Stomach (tissue), 9 donors: ENCODE measurements around the gene TNS1. TPM values are rescaled to one million over a fixed set of nuclear protein-coding genes. Genes with fewer than 3 reads are reported as not detected.

Experiments used
- DNase-seq, 2 donors: peaks; one replicate each; pipeline versions ENCODE4 v3.0.0 to v3.0.0-alpha.2; 2013 to 2019
- H3K27ac ChIP-seq, 5 donors: fragments of 200-600 bp in 4 of 5; sonication (generic) in 4 of 5; one replicate each; pipeline ENCODE4 v1.5.1; 2013 to 2019; ENCODE audit warnings: mild to moderate bottlenecking in 1 of 5, moderate library complexity in 1 of 5
- H3K27me3 ChIP-seq, 3 donors: fragments of 200-600 bp; sonication (generic); one replicate each; pipeline ENCODE4 v1.5.1; 2017 to 2019; ENCODE audit warnings: mixed run types in 1 of 3
- H3K36me3 ChIP-seq, 4 donors: fragments of 200-600 bp; sonication (generic); 1 replicate in 3 of 4; 2 replicates in 1 of 4; pipeline ENCODE4 v1.5.1; 2016 to 2019
- H3K4me1 ChIP-seq, 4 donors: fragments of 200-600 bp; sonication (generic); one replicate each; pipeline ENCODE4 v1.5.1; 2016 to 2019
- H3K4me3 ChIP-seq, 4 donors: fragments of 200-600 bp; sonication (generic) in 3 of 4; one replicate each; pipeline ENCODE4 v1.5.1; 2016 to 2019; ENCODE audit warnings: mild to moderate bottlenecking in 1 of 4
- H3K9me3 ChIP-seq, 4 donors: fragments of 200-600 bp; sonication (generic); one replicate each; pipeline ENCODE4 v1.5.1; 2016 to 2019
- EP300 ChIP-seq: sonication (generic); formaldehyde crosslinking; IDR thresholded peaks from one replicate; pipeline ENCODE4 v1.6.1; 2017; ENCODE audit warnings: antibody characterized with exemption
- POLR2A ChIP-seq, 4 donors: fragments of 450-650 bp; IDR thresholded peaks; one replicate each; pipeline ENCODE4 v1.6.1; 2016; ENCODE audit warnings: antibody characterized with exemption in 4 of 4, control low read depth in 2 of 4, mild to moderate bottlenecking in 1 of 4, moderate library complexity in 1 of 4
- POLR2AphosphoS5 ChIP-seq, 3 donors: sonication (generic); formaldehyde crosslinking; IDR thresholded peaks; one replicate each; pipeline ENCODE4 v1.6.1; 2016; ENCODE audit warnings: antibody characterized with exemption in 3 of 3
- WGBS, 5 donors: extraction: QIAGEN DNeasy Blood & Tissue Kit in 3 of 5; methylation state at CpG; one replicate each; pipeline versions ENCODE4 v1.1.5 to v1.1.7; 2013 to 2018; 5-methylcytosine and 5-hydroxymethylcytosine counted together
- intact Hi-C: fragments of 100-400 bp; cut with DNase I; formaldehyde crosslinking; loops from one replicate; pipeline ENCODE4 v1.15.1; 2023; ENCODE audit warnings: low total_unique reads
- polyA plus RNA-seq, 3 donors: library from polyadenylated mRNA; stranded (reverse); fragments of 200-250 nt; gene quantifications; one replicate each; pipeline ENCODE4 v1.2.3, GENCODE V29; 2013
- total RNA-seq, 5 donors: library from RNA; depleted of rRNA; stranded (reverse); fragments of >200 nt; gene quantifications; one replicate each; pipeline versions ENCODE4 v1.1.0 to v1.2.3, GENCODE V29; 2014 to 2016
- TF ChIP-seq, protein P1 (sequence below), 7 experiments: fragments of 450-650 bp in 4 of 7; fragments of 200-600 bp in 3 of 7; sonication (generic) in 3 of 7; IDR thresholded peaks; one replicate each; pipeline ENCODE4 v1.5.1; 2016 to 2019; ENCODE audit warnings: antibody characterized with exemption in 7 of 7, control low read depth in 2 of 7, mild to moderate bottlenecking in 1 of 7
- donor health status: healthy with polysubstance abuse.
- donor health status: Bipolar disorder and iron deficiency.
- donor health status: healthy.

The TNS1 gene
- total and polyA plus RNA-seq, 8 donors = 18.5 to 682 (median 160) TPM

DNA sequence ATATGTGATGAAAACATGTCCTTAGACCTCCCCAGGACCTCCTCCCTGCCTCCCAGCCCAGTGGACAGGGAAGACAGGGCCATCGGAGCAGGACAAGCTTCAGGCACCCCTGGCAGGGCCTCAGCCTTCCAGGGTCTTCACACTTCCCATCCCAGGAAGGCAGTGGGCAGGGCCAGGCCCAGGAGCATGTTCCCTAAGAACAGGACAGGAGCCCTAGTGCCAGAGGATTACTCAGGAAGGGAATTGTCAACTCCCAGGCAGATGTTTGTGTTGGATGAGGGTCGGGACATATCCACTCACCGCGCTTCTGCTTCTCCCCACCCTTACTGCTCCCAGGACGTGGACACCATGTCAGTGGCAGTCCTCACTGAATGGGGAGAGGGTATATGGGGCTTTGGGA lies 138.9 kb downstream of the TNS1 start:
- Histone ChIP-seq H3K27ac (peak overlapping the region in 2 of 5 donors; percentile 37 to 60), H3K4me3 (no peak overlapping the region), H3K36me3 (peaks cover 79 to 98% (median 89%) of the 10 kb centered on the region in 4 donors), H3K4me1 (peaks cover 11 to 66% (median 37%) of the 10 kb centered on the region in 4 donors), H3K27me3 (no peaks in the 10 kb centered on the region), H3K9me3 (no peaks in the 10 kb centered on the region)
- no peak for DNase-seq
- WGBS, 5 donors = 78 to 89% (median 89%) methylated on average over 5 of the region's 5 CpGs
- intact Hi-C loops = no loop called here
- TF ChIP-seq EP300 = no peak

DNA sequence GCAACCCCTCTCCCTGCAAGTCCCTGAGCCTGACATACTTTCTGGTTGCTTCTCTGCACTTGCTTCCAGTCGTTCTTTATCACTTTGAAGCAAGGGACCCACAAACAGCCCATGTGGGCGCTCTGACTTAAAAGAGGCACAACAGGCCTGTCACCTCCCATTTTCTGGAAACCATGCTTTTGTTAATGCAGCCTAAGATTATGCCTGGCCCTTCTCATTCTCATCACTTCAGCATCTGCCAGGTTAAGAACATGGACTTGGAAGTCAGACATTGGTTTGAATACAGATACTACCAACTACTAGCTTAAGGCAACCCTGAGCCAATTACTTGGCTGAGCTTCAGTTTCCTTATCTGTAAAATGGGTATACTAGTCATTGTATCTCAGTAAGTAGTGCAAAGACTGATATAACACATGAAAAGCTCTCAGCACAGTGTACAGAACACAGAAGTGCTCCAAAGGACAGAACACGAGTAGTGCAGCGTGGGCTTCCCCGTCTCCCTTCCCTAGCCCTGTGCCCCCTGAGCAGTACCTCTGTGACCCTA lies 141.4 kb downstream of the TNS1 start:
- no peak for TF ChIP-seq EP300
- TF ChIP-seq POLR2AphosphoS5 (IDR thresholded peaks at IDR 0.05) = no peak
- TF ChIP-seq, protein P1, sequence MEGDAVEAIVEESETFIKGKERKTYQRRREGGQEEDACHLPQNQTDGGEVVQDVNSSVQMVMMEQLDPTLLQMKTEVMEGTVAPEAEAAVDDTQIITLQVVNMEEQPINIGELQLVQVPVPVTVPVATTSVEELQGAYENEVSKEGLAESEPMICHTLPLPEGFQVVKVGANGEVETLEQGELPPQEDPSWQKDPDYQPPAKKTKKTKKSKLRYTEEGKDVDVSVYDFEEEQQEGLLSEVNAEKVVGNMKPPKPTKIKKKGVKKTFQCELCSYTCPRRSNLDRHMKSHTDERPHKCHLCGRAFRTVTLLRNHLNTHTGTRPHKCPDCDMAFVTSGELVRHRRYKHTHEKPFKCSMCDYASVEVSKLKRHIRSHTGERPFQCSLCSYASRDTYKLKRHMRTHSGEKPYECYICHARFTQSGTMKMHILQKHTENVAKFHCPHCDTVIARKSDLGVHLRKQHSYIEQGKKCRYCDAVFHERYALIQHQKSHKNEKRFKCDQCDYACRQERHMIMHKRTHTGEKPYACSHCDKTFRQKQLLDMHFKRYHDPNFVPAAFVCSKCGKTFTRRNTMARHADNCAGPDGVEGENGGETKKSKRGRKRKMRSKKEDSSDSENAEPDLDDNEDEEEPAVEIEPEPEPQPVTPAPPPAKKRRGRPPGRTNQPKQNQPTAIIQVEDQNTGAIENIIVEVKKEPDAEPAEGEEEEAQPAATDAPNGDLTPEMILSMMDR (IDR thresholded peaks at IDR 0.05) = no peak
- no peak for TF ChIP-seq POLR2A (IDR thresholded peaks at IDR 0.05)
- Histone ChIP-seq H3K27me3 (no peaks in the 10 kb centered on the region), H3K4me3 (no peak overlapping the region), H3K36me3 (peaks cover 70 to 94% (median 78%) of the 10 kb centered on the region in 4 donors), H3K4me1 (peaks cover 16 to 90% (median 55%) of the 10 kb centered on the region in 4 donors), H3K9me3 (no peaks in the 10 kb centered on the region), H3K27ac (peak overlapping the region in 1 of 5 donors; percentile 81)
- 87 to 92% (median 90%) methylated on average over 5 of the region's 5 CpGs for whole genome bisulfite sequencing, 5 donors
- DNase-seq = no peak
- intact Hi-C loops = no loop called here

DNA sequence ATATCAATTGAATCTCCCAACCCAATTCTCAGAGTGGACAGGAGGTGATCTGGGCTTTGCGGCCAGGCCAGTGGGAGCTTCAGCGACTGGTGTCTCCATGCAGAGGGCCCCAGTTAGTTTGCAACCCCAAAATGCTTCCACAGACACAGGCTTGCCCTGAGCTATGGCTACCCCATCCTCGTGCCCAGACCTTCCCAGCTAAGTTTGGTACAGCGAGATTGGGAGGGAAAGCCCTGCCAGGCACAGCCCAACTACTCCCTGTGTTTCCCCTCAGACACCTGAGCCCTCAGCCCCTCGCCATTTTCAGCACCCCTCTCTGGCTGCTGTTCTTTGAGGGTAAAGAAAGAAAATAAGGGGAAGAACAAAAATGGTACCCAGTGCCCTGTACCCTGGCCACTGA lies 142.9 kb downstream of the TNS1 start:
- Histone ChIP-seq H3K27me3 (no peaks in the 10 kb centered on the region), H3K36me3 (peaks cover 68 to 94% (median 78%) of the 10 kb centered on the region in 4 donors), H3K27ac (peak overlapping the region in 3 of 5 donors; percentile 67 to 81 (median 81)), H3K4me3 (no peak overlapping the region), H3K4me1 (peaks cover 16 to 97% (median 55%) of the 10 kb centered on the region in 4 donors), H3K9me3 (no peaks in the 10 kb centered on the region)
- intact Hi-C loops = no loop called here
- no peak for TF ChIP-seq EP300
- no peak for TF ChIP-seq POLR2A (IDR thresholded peaks at IDR 0.05)
- no peak for TF ChIP-seq POLR2AphosphoS5 (IDR thresholded peaks at IDR 0.05)
- TF ChIP-seq, protein P1 (IDR thresholded peaks at IDR 0.05) = no peak
- no peak for DNase-seq
- 70 to 91% (median 89%) methylated on average over 5 of the region's 5 CpGs for WGBS, 5 donors

DNA sequence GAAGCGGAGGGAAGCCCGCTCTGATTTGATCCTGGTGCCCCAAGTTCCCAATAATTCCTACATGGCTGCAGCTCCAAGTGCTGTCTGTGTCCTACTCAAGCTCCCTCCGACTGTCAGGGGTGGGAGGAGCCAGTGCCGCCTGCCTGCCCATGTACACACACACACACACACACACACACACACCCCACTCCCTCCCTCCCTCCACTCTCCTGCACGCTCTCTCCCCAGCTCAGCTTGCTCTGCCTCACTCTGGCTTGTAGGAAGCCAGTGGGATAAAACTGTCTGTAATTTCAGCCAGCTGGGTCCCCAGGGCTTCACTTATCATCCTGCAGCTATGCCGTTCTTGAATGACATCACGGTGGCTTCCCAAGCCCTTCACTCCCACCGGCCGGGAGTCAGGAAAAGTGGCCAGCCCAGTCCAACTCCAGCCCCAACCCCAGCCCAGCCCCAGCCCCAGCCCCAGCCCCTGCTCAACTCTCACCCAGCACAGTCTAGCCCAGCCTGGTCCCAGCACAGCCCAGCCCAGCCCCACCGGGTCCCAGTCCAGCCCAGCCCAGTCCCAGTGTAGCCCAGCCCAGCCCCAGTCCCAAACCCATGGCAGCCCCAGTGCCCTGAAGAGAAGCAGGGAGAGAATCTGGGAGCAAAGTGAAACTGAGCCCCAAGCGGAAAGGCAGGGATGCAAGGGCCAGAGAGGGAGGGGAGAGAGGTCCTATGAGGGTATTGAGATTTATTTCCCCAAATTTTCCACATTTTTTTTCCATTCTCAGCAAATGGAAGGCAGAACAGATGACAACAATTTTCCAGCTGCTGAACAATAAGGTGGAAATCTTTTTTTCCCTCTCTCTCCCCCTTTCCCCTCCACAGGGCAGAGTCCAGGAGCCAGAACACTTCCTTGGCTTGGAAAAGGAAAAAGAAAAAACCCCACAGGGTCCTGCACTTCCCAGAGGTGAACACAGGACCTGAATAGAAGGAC lies 144.0 kb downstream of the TNS1 start:
- peak overlapping the region; percentile 22 to 81 (median 68) for H3K27ac ChIP-seq
- H3K4me1 ChIP-seq = peaks cover 18 to 96% (median 55%) of the 10 kb centered on the region in 4 donors
- TF ChIP-seq POLR2A (IDR thresholded peaks at IDR 0.05) (no peak), EP300 (no peak), POLR2AphosphoS5 (IDR thresholded peaks at IDR 0.05) (no peak)
- TF ChIP-seq, protein P1 (IDR thresholded peaks at IDR 0.05) = no peak
- H3K4me3 ChIP-seq = peak overlapping the region in 3 of 4 donors; percentile 6 to 18 (median 16)
- peaks cover 66 to 91% (median 75%) of the 10 kb centered on the region in 4 donors for H3K36me3 ChIP-seq
- no peaks in the 10 kb centered on the region for H3K9me3 ChIP-seq
- peak; percentile 55 to 94 for DNase-seq
- no peaks in the 10 kb centered on the region for H3K27me3 ChIP-seq
- WGBS, 5 donors = 37 to 45% (median 39%) methylated on average over 10 to 11 of the region's 11 CpGs
- intact Hi-C loops = no loop called here
